Neural progenitor cell (in vitro differentiated cells): Measurements from ENCODE around the gene OR2G6.
"Not testable (repeated sequence)": the region's sequence is repeated elsewhere in the genome, so short reads cannot be mapped to it uniquely, and the experiment has no call there.

Experiments used
- EZH2 ChIP-seq: fragments of 200-600 bp; sonication (generic); IDR thresholded peaks from 2 replicates; pipeline ENCODE4 v1.6.1; 2017; ENCODE audit warnings: antibody characterized with exemption, mild to moderate bottlenecking, moderate library complexity
- EZH2phosphoT487 ChIP-seq: fragments of 200-600 bp; sonication (generic); IDR thresholded peaks from 2 replicates; pipeline ENCODE4 v1.6.1; 2017; ENCODE audit warnings: antibody characterized with exemption
- TF ChIP-seq, protein P1 (sequence below): fragments of 200-600 bp; sonication (generic); IDR thresholded peaks from 2 replicates; pipeline ENCODE4 v1.5.1; 2017; ENCODE audit warnings: antibody characterized with exemption, mild to moderate bottlenecking

DNA sequence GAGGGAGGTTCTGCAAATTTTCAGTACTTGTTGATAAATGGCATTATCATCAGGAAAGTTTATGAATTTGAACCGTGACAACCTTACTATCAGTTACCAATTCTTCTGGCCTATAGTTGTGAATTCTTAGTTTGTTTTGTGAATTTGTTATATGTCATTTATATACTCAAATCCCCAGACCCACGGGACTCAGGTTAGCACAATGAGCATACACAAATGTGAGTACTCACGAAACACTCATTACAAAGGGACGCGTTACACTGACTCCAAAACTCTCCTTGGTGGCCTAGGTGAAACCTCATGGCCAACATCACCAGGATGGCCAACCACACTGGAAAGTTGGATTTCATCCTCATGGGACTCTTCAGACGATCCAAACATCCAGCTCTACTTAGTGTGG lies 19.6 kb upstream of the OR2G6 start, which contains the start of gene OR2T5:
- TF ChIP-seq, protein P1, sequence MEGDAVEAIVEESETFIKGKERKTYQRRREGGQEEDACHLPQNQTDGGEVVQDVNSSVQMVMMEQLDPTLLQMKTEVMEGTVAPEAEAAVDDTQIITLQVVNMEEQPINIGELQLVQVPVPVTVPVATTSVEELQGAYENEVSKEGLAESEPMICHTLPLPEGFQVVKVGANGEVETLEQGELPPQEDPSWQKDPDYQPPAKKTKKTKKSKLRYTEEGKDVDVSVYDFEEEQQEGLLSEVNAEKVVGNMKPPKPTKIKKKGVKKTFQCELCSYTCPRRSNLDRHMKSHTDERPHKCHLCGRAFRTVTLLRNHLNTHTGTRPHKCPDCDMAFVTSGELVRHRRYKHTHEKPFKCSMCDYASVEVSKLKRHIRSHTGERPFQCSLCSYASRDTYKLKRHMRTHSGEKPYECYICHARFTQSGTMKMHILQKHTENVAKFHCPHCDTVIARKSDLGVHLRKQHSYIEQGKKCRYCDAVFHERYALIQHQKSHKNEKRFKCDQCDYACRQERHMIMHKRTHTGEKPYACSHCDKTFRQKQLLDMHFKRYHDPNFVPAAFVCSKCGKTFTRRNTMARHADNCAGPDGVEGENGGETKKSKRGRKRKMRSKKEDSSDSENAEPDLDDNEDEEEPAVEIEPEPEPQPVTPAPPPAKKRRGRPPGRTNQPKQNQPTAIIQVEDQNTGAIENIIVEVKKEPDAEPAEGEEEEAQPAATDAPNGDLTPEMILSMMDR = not testable (repeated sequence)
- TF ChIP-seq EZH2phosphoT487, EZH2: not testable (repeated sequence)
